Ovary (tissue), 9 donors: Measurements from ENCODE around the gene FAM3D. TPM values are rescaled to one million over a fixed set of nuclear protein-coding genes. Genes with fewer than 3 reads are reported as not detected.

Experiments
- DNase-seq, 5 donors: peaks; one replicate each; pipeline ENCODE4 v3.0.0-alpha.2; 2019 to 2020
- H3K27ac ChIP-seq, 2 donors: fragments of 200-600 bp; one replicate each; pipeline versions ENCODE4 v1.5.1 to v1.8.0; 2019 to 2022
- H3K27me3 ChIP-seq: fragments of 200-600 bp; one replicate; pipeline ENCODE4 v1.8.0; 2022
- H3K36me3 ChIP-seq: fragments of 200-600 bp; sonication (generic); one replicate; pipeline ENCODE4 v1.5.1; 2019
- H3K4me1 ChIP-seq: one replicate; pipeline ENCODE4 v1.8.1; 2013; ENCODE audit warnings: mild to moderate bottlenecking, moderate library complexity; ENCODE audit not compliant: insufficient read depth
- H3K4me3 ChIP-seq: fragments of 200-600 bp; sonication (generic); one replicate; pipeline ENCODE4 v1.5.1; 2017
- H3K9me3 ChIP-seq, 2 donors: fragments of 200-600 bp in 1 of 2; sonication (generic) in 1 of 2; one replicate each; pipeline versions ENCODE4 v1.5.1 to v1.8.1; 2013 to 2019; ENCODE audit warnings: mild to moderate bottlenecking in 1 of 2, moderate library complexity in 1 of 2
- EP300 ChIP-seq: sonication (generic); formaldehyde crosslinking; IDR thresholded peaks from one replicate; pipeline ENCODE4 v1.6.1; 2017; ENCODE audit warnings: antibody characterized with exemption
- POLR2A ChIP-seq: fragments of 450-650 bp; IDR thresholded peaks from one replicate; pipeline ENCODE4 v1.6.1; 2017; ENCODE audit warnings: antibody characterized with exemption, mild to moderate bottlenecking, moderate library complexity
- WGBS, 3 donors: extraction: QIAGEN DNeasy Blood & Tissue Kit in 1 of 3; methylation state at CpG; one replicate each; pipeline versions ENCODE4 v1.1.5 to v1.1.7; 2013 to 2017; 5-methylcytosine and 5-hydroxymethylcytosine counted together
- intact Hi-C, 4 donors: fragments of 100-400 bp; cut with DNase I; formaldehyde crosslinking; loops; one replicate each; pipeline versions ENCODE4 v1.11.0 to v1.15.1; 2022 to 2023
- polyA plus RNA-seq, 2 donors: library from polyadenylated mRNA; stranded (reverse); fragments of 200-250 nt in 1 of 2; fragments of 350-450 nt in 1 of 2; fragmentation: Illumina TruSeq in 1 of 2; extraction: RNeasy Lipid Tissue Mini Kit (QIAGEN cat#74804) in 1 of 2; gene quantifications; one replicate each; pipeline ENCODE4 v1.2.3, GENCODE V29; 2013 to 2014
- total RNA-seq, 7 donors: library from RNA; depleted of rRNA in 2 of 7; stranded (reverse); fragments of >200 nt in 2 of 7; fragmentation: NEBNext Ultra II Directional in 3 of 7; extraction: Animal tissue kit (Norgen Biotek cat#: 25700) in 3 of 7; gene quantifications; one replicate each; pipeline versions ENCODE4 v1.1.0 to v1.2.4, GENCODE V29; 2016 to 2023
- TF ChIP-seq, protein P1 (sequence below), 3 donors: fragments of 450-650 bp in 2 of 3; fragments of 200-600 bp in 1 of 3; IDR thresholded peaks; one replicate each; pipeline versions ENCODE4 v1.5.1 to v1.8.0; 2016 to 2022; ENCODE audit warnings: antibody characterized with exemption in 3 of 3, mild to moderate bottlenecking in 1 of 3
- donor health status: DM: no; HTN: no; CAD: no; lungs with moderate emphysema.
- donor health status: DM: no; HTN: no; CAD: no.
- donor health status: Bipolar disorder and iron deficiency.
- donor health status: DM: yes; HTN: yes; CAD: no.
- donor health status: DM: no; HTN: no; CAD: no.
- donor health status: DM: yes; HTN: yes; CAD: no.

The FAM3D gene
- total and polyA plus RNA-seq, 9 donors = 0.36 to 6.3 TPM; not detected in 7

DNA sequence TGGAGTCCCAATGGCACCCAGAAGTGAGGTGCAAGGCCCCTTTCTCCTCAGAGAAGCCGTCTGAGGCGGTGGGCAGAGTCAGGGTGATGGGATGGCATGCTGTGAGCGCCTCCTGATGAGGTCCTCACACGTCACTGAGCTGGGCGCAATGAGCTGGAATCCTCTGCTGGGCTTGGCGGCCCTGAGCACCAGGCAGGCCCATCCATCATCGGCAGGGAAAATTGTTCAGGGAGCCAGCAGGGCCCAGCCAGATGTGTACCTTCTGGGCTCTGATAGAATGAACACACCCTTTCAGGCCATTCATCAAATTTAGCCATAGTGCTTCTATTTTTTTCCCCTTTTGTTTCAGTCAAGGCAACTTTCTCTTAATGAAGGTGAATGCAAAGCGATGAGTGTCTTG is 43.7 kb downstream of the FAM3D start:
- Histone ChIP-seq H3K36me3 (no peaks in the 10 kb centered on the region), H3K27ac (no peak overlapping the region), H3K27me3 (no peaks in the 10 kb centered on the region), H3K4me1 (peaks cover 16% of the 10 kb centered on the region), H3K4me3 (no peak overlapping the region), H3K9me3 (no peaks in the 10 kb centered on the region)
- intact Hi-C loops = no loop called here
- 79 to 98% (median 90%) methylated on average over 8 of the region's 8 CpGs for WGBS, 3 donors
- no peak for TF ChIP-seq EP300
- no peak for TF ChIP-seq POLR2A
- TF ChIP-seq, protein P1, sequence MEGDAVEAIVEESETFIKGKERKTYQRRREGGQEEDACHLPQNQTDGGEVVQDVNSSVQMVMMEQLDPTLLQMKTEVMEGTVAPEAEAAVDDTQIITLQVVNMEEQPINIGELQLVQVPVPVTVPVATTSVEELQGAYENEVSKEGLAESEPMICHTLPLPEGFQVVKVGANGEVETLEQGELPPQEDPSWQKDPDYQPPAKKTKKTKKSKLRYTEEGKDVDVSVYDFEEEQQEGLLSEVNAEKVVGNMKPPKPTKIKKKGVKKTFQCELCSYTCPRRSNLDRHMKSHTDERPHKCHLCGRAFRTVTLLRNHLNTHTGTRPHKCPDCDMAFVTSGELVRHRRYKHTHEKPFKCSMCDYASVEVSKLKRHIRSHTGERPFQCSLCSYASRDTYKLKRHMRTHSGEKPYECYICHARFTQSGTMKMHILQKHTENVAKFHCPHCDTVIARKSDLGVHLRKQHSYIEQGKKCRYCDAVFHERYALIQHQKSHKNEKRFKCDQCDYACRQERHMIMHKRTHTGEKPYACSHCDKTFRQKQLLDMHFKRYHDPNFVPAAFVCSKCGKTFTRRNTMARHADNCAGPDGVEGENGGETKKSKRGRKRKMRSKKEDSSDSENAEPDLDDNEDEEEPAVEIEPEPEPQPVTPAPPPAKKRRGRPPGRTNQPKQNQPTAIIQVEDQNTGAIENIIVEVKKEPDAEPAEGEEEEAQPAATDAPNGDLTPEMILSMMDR (IDR thresholded peaks at IDR 0.05) = no peak
- DNase-seq = no peak

DNA sequence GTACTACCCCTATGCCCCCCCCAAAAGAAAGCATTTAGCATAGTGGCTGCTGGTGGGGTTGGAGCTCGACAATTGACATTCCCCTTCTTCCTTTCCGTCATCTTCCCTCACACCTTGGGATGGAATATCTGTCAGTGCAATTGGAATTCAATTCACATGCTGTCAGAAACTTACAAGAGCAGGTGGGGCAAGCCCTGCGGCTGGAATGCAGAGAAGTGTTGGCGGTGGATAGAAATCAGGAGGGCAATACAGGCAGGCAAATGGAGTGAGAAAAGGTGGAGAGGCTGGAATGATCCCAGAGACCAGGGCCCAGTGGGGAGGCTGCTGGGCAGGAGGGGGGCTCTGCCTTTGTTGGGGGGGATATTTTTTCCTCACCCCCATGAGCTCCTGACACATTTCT is 44.1 kb downstream of the FAM3D start:
- Histone ChIP-seq H3K27ac (no peak overlapping the region), H3K36me3 (no peaks in the 10 kb centered on the region), H3K27me3 (no peaks in the 10 kb centered on the region), H3K4me3 (no peak overlapping the region), H3K9me3 (no peaks in the 10 kb centered on the region), H3K4me1 (peaks cover 14% of the 10 kb centered on the region)
- WGBS, 3 donors = 95 to 97% (median 95%) methylated on average over 4 of the region's 4 CpGs
- no peak for TF ChIP-seq EP300
- no peak for TF ChIP-seq POLR2A
- TF ChIP-seq, protein P1 (IDR thresholded peaks at IDR 0.05) = no peak
- no peak for DNase-seq
- intact Hi-C loops = no loop called here

DNA sequence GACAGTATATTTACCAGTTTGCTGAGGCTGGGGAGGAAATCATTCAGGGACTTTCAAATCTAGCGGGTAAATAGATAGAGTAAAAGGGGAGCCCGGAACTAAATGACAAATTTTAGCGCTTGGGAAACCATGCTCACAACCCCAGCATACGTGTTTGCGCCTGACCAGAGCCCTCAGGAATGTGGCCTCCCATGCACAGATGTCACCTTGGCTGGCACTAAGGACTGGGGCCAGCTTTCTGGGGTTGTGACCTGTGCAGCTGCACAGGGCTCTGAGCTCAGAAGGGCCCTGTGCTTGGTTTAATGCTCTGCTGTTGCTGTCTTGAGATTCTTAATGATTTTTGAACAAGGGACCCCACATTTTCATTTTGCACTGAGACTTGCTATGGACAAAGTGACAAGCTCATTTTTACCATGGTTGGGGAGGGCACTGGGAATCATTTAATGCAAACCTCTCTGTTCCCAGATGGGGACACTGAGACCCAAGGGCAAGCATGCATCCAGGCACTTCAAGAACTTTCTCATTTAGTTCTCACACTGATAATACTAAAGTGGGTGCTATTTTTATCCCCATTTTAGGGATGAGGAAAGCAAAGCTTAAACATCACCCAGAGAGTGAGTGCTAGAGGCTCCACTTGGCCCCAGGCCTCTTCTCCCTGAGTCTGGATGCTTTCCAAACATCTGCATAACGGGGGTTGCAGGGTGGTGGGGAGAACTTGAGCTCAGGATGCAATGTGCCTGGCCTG is 45.3 kb downstream of the FAM3D start:
- intact Hi-C loops = no loop called here
- Histone ChIP-seq H3K27ac (no peak overlapping the region), H3K27me3 (no peaks in the 10 kb centered on the region), H3K4me1 (peaks cover 8% of the 10 kb centered on the region), H3K36me3 (no peaks in the 10 kb centered on the region), H3K4me3 (no peak overlapping the region), H3K9me3 (no peaks in the 10 kb centered on the region)
- TF ChIP-seq EP300 = no peak
- TF ChIP-seq, protein P1 (IDR thresholded peaks at IDR 0.05) = no peak
- no peak for TF ChIP-seq POLR2A
- DNase-seq = no peak
- WGBS, 3 donors = 75 to 84% (median 81%) methylated on average over 6 of the region's 6 CpGs

DNA sequence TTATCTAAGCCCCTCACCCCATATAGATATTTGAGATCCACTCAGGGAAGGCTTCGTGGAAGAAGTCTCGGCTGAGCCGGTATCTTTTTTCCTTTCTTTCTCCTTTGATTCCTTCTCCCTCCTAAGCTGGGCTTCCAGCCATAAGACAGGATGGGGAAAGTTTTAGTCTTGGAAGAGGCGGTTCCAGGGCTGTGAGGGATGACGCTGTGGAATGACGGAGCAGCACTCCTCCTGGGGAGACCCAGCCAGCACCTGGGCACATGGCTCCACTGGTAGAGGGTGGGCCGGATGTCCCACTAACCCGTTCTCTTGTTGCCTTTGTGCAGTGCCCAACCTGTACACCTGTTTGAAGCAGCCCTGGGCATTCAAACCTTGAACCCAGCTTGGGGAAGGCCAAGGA is 46.2 kb downstream of the FAM3D start:
- Histone ChIP-seq H3K4me1 (peaks cover 8% of the 10 kb centered on the region), H3K4me3 (no peak overlapping the region), H3K9me3 (no peaks in the 10 kb centered on the region), H3K27ac (no peak overlapping the region), H3K27me3 (no peaks in the 10 kb centered on the region), H3K36me3 (no peaks in the 10 kb centered on the region)
- TF ChIP-seq EP300 (no peak), POLR2A (no peak)
- TF ChIP-seq, protein P1 (IDR thresholded peaks at IDR 0.05) = no peak
- DNase-seq = peak in 1 of 5 donors; percentile 37
- intact Hi-C loops = no loop called here
- 73 to 83% (median 83%) methylated on average over 8 of the region's 8 CpGs for WGBS, 3 donors
